ENCODE results near the gene C2orf72.

Gene C2orf72

DNA sequence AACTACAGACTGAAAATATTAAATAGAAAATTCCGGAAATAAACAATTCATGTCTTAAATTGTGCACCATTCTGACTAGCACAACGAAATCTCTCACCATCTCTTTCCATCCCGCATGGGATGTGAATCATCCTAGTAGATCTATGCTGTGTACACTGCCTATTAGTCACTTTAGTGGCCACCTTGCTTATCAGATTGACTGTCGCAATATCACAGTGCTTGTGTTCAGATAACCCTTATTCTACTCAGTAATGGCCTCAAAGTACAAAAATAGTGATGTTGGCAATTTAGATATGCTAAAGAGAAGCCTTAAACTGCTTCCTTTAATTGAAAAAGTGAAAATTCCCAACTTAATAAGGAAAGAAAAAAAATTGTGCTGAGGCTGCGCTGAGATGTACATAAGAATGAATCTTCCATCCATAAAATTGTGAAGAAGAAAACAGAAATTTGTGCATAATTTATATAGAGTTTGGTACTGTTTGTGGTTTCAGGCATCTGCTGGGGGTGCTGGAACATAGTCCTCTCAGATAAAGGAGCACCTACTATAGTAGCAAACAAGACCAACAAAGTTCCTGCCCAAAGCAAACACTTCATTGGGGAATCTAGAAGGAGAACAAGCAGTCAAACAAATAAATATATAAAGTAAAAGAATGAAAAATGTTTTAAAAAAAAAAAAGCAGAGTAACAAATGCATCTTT is 31.4 kb downstream of the C2orf72 start:
- DNase-seq (ENCODE audit: low read depth, low spot score): no peak

- DNase-seq (ENCODE audit: low read depth, low spot score): no peak
These were observed 32.2 kb downstream of the C2orf72 start for GRCh38 chr2:231069379-231070054.

DNA sequence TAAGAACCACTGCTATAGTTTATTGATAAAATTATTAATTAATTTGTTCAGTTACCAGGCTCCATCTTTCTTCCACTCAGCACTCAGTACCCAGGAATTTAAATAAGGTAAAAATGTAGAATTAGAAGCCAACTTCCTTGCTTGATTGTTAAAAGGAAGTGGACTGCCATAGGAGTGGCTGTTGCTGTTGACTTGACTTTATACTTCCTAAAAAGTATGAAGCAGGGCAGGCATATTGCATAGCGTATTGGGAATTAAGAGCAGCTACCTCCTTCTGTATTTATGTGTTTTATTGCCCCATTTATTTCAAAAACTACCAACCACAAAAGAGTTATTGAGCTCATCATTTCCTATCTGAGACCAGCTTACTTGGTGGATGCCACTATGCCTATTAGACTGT is 47.2 kb downstream of the C2orf72 start:
- no peak for DNase-seq (ENCODE audit: low read depth, low spot score)

- no peak for DNase-seq (ENCODE audit: low read depth, low spot score)
These were observed 51.4 kb downstream of the C2orf72 start for GRCh38 chr2:231088754-231089153.

- DNase-seq (ENCODE audit: low read depth, low spot score): no peak
These were observed 56.6 kb downstream of the C2orf72 start for GRCh38 chr2:231093933-231094332.

GRCh38 chr2:231094736-231095346 is 57.5 kb downstream of the C2orf72 start:
- no peak for DNase-seq (ENCODE audit: low read depth, low spot score)

All from iPS DF 19.7 (cell line).